CMK (cell line): ENCODE results near the gene BCOR.

ENCODE experiments used
- DNase-seq: peaks from one replicate; pipeline ENCODE4 v3.0.0-alpha.2; 2010; ENCODE audit warnings: low read depth

The BCOR gene

GRCh38 chrX:40097504-40098263 is at the start of gene BCOR:
Gene BCOR (minus strand): TSS chrX:40097958. CDS start chrX:40077929, 20,029 bp downstream.
- DNase-seq, result no peak

DNA sequence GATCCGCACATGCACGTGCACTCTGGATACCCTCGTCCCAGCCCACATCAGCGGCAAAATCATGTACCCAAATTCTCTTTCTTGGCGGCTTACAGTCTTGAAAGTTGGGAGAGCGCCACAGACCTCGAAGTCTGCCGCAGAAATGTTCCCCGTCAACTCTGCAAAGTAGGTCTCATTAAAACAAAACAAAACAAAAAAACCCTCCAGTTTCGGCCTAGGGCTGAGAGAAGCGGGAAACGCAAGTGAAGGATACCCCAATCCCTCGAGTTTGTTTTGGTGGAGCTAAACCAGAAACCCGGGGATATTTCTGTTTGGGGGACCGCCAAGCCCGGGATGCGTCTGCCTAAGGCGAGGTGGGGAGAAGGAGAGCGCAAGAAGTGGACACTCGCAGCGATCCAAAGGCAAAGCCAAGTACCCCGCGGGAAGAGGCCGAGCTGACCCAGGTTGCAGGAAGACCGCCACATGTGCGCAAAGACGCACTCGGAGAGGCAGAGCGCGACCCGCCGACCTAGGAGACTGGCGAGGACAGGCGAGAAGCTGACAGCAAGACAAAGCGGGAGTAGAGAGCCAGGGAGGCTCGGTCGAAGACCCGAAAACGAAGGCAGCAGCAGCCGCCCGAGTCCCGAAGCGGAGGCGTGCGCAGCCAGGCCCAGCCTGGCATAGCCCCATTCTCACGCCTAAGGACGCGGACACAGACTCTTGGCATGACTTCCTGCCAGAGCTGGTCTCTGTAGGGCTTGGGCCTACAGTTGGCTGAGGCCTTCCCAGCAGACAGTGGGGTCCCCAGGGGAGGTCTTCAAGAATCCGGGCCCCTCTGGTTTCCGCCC is 49.6 kb upstream of the BCOR start:
- DNase-seq, result no peak

GRCh38 chrX:40146262-40147125 is 48.7 kb upstream of the BCOR start:
- DNase-seq, result no peak

DNA sequence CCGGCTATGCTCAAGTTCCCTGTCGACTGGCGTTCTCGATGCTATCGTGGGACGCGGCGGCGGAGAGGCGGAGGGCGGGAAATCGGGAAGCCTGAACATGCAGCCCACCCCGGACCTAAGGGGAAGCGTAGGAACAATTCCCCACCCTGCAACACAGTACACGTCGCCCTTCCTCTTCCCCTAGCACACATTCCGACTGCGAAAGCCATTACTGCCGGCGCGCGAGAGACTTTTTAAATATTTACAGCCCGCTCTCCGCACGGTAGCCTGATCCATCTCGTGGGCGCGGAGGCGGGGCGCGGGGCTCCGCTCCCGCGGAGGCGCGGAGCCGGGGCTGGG is 48.1 kb upstream of the BCOR start:
- no peak for DNase-seq

DNA sequence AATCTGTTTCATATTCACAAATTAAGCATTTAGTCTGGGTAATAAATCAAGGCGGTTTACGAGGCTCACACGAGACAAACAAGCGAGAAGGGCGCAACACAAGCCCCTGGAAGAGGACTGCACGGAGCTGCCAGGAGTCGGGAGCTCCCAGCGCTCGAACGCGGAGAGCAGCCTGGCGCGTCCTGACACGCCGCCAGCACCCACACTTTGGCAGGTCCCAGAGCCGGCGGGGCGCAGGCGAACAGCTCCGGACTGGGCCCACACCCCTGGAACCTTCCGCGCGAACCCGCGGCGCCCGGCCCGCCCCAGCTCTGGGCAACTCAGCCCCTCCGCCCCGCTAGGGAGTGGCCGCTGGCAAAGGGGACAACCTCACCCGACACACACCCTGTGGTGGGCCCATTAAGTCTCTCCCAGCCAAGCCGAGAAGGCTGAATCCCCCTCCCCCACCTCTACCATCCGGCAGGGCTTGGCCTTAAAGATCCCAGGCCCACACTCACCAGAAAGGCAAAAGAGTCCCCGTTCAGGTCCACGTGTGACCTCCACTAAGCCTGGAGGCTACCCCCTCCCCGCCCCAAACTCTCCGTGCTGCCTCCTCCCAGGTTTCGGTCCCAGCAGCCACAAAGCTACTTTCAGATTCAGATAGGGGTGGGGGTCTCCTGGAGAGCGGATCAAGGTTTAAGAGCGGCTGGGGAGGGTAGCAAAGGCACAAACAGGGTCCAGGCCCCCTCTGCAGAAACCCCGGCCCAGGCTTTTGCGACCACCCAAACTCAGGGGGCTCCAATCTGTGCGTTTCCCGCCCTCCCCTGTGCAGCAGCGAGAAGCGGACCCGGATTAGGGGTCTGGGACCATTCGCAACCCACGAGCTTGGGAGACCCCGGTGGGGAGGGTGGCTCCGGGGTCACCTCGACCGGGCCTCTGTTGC is 47.5 kb upstream of the BCOR start:
- DNase-seq, result no peak

DNA sequence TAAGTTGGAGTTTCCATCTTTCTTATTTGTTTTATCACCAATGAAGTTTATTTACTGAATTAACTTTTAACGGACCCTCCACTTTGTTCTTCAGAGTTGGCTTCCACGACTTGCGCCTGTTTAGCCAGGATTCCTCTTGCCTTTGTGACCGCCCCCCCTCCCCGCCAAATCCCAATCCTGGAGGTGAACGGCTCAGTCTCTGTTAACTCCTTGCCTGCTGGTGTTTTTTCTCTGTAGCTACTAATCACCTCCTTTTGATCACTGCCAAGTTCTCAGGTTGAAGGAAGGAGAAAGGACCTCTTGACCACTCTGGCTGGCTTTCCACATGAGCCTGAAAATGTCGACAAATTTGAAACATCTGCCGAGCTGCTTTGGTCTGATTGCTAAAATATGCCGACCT is 46.8 kb upstream of the BCOR start:
- no peak for DNase-seq

- DNase-seq, result no peak
These were observed 46.2 kb upstream of the BCOR start for GRCh38 chrX:40143987-40144386.

DNA sequence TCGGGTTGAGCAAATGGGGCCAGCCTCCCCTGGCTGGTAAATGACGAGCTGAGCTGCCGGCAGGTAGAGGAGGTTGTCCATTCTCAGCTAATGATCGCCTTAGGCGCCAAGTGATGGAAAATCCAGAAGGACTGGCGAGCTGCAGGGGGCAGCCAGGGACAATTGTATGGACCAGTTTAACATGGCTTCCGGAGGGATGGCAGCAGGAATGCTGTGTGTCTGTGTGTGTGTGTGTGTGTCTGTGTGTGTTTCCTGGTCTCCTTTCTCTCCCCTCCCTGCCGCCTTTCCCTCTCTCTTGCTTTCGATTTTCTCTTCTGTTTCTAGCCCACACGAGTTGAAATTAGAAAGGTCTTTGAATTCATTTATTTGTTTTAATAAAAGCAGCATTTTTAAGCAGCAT is 45.2 kb upstream of the BCOR start:
- DNase-seq, result no peak

DNA sequence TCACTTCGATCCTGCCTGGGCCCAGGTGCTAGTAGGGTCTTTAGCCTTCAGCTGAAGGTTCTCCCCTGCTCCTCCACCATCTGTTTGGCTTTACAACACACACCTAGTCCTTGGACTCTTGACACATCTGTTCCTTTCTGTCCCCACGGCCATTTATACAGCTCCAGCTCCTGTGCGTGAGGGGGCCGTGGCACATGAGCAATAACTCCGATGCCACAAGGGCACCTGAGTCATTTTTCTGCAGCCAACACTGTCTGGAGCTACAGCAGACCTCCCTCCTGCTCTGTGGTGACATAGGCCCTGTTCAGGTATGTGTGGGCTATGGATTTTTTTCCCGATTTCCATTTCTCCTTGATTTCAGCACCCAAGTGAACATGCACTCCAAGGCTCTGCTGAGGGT is 44.7 kb upstream of the BCOR start:
- no peak for DNase-seq

DNA sequence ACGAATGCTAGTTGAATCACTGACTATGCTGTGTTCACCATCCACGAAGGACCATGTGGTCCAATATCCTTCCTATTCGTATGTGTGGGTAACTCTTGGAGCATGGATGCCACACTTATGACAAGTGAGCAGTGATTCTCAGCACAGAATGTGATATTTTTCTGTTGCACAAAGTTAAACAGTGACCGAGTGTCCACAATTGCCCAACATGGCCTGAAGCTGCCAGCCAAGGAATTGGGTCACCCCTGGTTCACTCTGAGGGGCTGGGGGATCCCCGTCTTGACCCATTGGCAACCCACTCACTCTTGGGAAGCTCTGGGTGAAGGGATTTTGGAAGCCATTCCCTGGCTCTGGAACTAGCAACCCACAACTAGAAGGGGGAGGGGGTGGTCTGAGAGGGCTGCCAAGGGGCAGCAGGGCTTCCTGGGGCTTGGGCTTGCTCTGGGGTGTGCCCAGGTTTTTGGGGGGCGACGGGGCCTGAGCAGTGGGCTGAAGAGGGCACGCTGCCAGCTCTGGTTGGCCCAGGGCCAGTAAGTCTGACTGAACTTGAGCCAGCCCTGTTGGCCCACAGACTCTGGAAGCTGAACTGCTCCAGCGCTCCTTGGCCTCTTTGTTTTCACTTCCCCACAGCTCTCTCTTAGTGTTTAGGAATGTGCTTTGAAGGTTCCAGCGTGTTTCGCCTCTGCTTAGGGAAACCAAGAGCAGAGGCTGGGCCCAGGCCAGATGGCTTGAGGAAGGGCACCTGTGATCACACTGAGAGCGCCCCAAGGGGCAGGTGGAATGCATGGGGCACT is 43.1 kb upstream of the BCOR start:
- no peak for DNase-seq

- DNase-seq, result no peak
These were observed 35.0 kb upstream of the BCOR start for GRCh38 chrX:40132751-40133150.

GRCh38 chrX:40131654-40132337 is 34.0 kb upstream of the BCOR start:
- DNase-seq, result no peak

DNA sequence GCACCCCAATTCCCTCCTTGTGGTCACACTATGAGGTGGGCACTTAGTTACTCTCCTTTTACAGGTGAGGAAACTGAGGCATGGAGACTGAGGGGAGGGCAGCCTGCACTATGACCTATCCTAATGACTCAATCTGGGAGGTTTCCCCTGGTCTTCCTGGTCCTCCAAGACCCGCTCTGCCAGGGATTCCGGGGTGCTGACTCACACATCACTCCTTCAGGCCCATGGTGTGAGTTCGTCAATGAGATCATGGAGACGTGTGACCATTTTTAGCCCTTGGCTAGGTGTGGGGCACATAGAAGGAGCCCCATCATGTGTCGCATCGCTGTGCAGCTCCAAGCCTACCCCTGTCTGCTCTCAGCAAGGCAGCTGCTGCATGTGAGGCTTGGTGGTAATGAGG is 32.4 kb upstream of the BCOR start:
- no peak for DNase-seq

- no peak for DNase-seq
These were observed 29.3 kb upstream of the BCOR start for GRCh38 chrX:40127052-40127451.

- DNase-seq, result no peak
These were observed 24.7 kb upstream of the BCOR start for GRCh38 chrX:40122487-40122886.

- no peak for DNase-seq
These were observed 23.9 kb upstream of the BCOR start for GRCh38 chrX:40121618-40122017.

GRCh38 chrX:40120838-40121580 is 23.3 kb upstream of the BCOR start:
- DNase-seq, result no peak

DNA sequence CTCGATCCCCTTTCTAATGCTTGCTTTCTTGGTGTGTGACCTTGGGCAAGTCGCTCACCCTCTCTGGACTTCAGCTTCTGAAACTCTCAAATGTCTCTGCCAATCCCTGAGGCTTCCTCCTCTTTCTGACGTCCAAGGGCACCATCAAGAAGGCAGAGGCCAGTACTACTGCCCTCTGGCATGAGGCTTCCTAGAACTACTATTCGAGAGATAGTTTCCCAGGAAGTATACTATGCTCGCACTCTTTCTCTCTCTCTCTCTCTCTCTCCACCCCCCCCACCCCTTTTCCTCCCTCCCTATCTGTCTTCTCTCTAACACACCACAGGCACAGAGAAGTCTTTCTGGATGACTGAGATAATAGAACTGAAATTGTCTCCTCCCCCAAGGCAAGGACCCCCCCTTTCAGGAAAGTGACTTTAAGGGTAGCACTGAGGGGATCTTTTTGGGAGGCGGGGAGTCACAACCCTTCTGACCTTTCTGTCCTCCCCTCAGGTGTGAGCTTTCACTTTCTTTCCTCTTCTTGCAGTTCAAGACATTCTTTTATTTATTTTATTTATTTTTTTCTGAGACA is 20.0 kb upstream of the BCOR start:
- no peak for DNase-seq

DNA sequence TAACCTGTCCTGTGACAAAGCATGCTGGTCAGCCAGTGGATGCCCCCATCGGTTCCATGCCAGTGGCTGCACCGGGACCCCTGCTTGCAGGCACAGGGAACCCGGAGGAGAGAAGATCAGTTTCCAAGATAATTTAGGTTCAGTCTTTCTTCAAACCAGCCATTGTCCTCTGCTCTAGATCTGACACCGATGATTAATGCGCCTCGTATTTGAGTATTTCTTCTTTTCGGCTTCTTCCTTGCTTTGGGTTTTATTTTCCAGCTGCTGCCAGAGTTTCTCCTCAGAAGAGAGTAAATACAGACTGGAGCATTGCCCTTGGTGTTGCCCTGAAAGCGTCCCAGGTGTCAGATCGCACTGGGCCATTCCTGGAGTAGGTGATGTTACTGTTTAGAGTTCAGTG is 19.2 kb upstream of the BCOR start:
- no peak for DNase-seq
